ENCODE data around the gene SPCS3.
"Not testable (repeated sequence)": the region's sequence is repeated elsewhere in the genome, so short reads cannot be mapped to it uniquely, and the experiment has no call there.

SPCS3 gene

GRCh38 chr4:176291748-176292147 is 28.0 kb upstream of the SPCS3 start:
- Histone ChIP-seq H3K27me3 (replicated peaks in 2 of 5; ENCODE audit: control insufficient read depth in 4 of 5, insufficient read depth in 5 of 5, low read length in 4 of 5) (no peaks in the 10 kb centered on the region), H3K27ac (ENCODE audit: insufficient read depth in 1 of 2, low read depth in 1 of 2, low read length in 2 of 2, poor library complexity in 1 of 2, severe bottlenecking in 2 of 2) (no peak overlapping the region), H3K9me3 (ENCODE audit: control extremely low read depth in 1 of 5, control insufficient read depth in 4 of 5, insufficient read depth in 2 of 5, low read depth in 1 of 5, low read length in 4 of 5) (no peaks in the 10 kb centered on the region), H3K36me3 (ENCODE audit: control insufficient read depth in 4 of 4, insufficient read depth in 4 of 4, low read length in 3 of 4) (no peaks in the 10 kb centered on the region), H3K4me1 (ENCODE audit: control extremely low read depth in 1 of 4, control insufficient read depth in 4 of 4, insufficient read depth in 4 of 4, low read length in 3 of 4) (no peaks in the 10 kb centered on the region), H3K4me3 (ENCODE audit: control insufficient read depth in 1 of 7, extremely low read depth in 1 of 7, insufficient read depth in 4 of 7, low read depth in 2 of 7, low read length in 6 of 7) (no peak overlapping the region)
- CTCF ChIA-PET: interaction anchor here (1.3 kb wide), 1 partner anchor 14 kb away, joined by 5 read pairs; no protein-coding TSS in a partner anchor
- no CpG with 5 or more reads among the region's 3 CpGs for WGBS (ENCODE audit: insufficient coverage)
- POLR2A ChIA-PET: no interaction called here
- no peak for DNase-seq

GRCh38 chr4:176292920-176293319 is 26.8 kb upstream of the SPCS3 start:
- WGBS (ENCODE audit: insufficient coverage): no CpG with 5 or more reads among the region's 1 CpG
- Histone ChIP-seq H3K9me3 (ENCODE audit: control extremely low read depth in 1 of 5, control insufficient read depth in 4 of 5, insufficient read depth in 2 of 5, low read depth in 1 of 5, low read length in 4 of 5) (no peaks in the 10 kb centered on the region), H3K27me3 (replicated peaks in 2 of 5; ENCODE audit: control insufficient read depth in 4 of 5, insufficient read depth in 5 of 5, low read length in 4 of 5) (no peaks in the 10 kb centered on the region), H3K27ac (ENCODE audit: insufficient read depth in 1 of 2, low read depth in 1 of 2, low read length in 2 of 2, poor library complexity in 1 of 2, severe bottlenecking in 2 of 2) (no peak overlapping the region), H3K4me3 (ENCODE audit: control insufficient read depth in 1 of 7, extremely low read depth in 1 of 7, insufficient read depth in 4 of 7, low read depth in 2 of 7, low read length in 6 of 7) (no peak overlapping the region), H3K36me3 (ENCODE audit: control insufficient read depth in 4 of 4, insufficient read depth in 4 of 4, low read length in 3 of 4) (no peaks in the 10 kb centered on the region), H3K4me1 (ENCODE audit: control extremely low read depth in 1 of 4, control insufficient read depth in 4 of 4, insufficient read depth in 4 of 4, low read length in 3 of 4) (no peaks in the 10 kb centered on the region)
- CTCF ChIA-PET: interaction anchor here (1.3 kb wide), 1 partner anchor 15 kb away, joined by 5 read pairs; no protein-coding TSS in a partner anchor
- POLR2A ChIA-PET: no interaction called here
- DNase-seq: no peak

- Histone ChIP-seq H3K9me3 (ENCODE audit: control extremely low read depth in 1 of 5, control insufficient read depth in 4 of 5, insufficient read depth in 2 of 5, low read depth in 1 of 5, low read length in 4 of 5) (no peaks in the 10 kb centered on the region), H3K4me3 (ENCODE audit: control insufficient read depth in 1 of 7, extremely low read depth in 1 of 7, insufficient read depth in 4 of 7, low read depth in 2 of 7, low read length in 6 of 7) (no peak overlapping the region), H3K27me3 (replicated peaks in 2 of 5; ENCODE audit: control insufficient read depth in 4 of 5, insufficient read depth in 5 of 5, low read length in 4 of 5) (no peaks in the 10 kb centered on the region), H3K27ac (ENCODE audit: insufficient read depth in 1 of 2, low read depth in 1 of 2, low read length in 2 of 2, poor library complexity in 1 of 2, severe bottlenecking in 2 of 2) (no peak overlapping the region), H3K36me3 (ENCODE audit: control insufficient read depth in 4 of 4, insufficient read depth in 4 of 4, low read length in 3 of 4) (no peaks in the 10 kb centered on the region), H3K4me1 (ENCODE audit: control extremely low read depth in 1 of 4, control insufficient read depth in 4 of 4, insufficient read depth in 4 of 4, low read length in 3 of 4) (no peaks in the 10 kb centered on the region)
- DNase-seq: no peak
- ChIA-PET POLR2A (no interaction called here), CTCF (no interaction called here)
- 80% methylated on average over 1 of the region's 1 CpG for WGBS (ENCODE audit: insufficient coverage)
Observed at GRCh38 chr4:176293660-176294059, 26.1 kb upstream of the SPCS3 start.

DNA sequence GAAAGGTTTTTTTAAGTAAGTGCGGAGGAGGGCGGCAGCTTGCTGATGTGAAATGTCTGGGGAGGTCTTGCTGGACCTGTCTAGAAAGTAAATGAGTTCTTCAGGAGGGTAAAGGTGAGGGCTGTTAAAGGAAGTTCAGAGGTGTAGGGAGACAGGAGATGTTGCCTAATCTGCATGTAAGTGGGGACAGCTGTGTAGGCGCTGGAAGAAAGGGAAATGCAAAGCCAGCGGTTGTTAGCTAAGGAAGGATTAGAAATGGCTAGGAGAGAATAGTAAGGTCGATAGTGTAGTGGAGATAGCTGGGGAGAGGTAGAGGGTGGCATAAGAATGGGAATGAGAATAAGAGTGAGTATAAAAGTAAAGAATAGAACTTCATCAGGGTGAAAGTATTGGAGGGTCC is 23.9 kb upstream of the SPCS3 start:
- H3K4me3 ChIP-seq (ENCODE audit: control insufficient read depth in 1 of 7, extremely low read depth in 1 of 7, insufficient read depth in 4 of 7, low read depth in 2 of 7, low read length in 6 of 7); H3K36me3 ChIP-seq (ENCODE audit: control insufficient read depth in 4 of 4, insufficient read depth in 4 of 4, low read length in 3 of 4); H3K27ac ChIP-seq (ENCODE audit: insufficient read depth in 1 of 2, low read depth in 1 of 2, low read length in 2 of 2, poor library complexity in 1 of 2, severe bottlenecking in 2 of 2); H3K9me3 ChIP-seq (ENCODE audit: control extremely low read depth in 1 of 5, control insufficient read depth in 4 of 5, insufficient read depth in 2 of 5, low read depth in 1 of 5, low read length in 4 of 5); DNase-seq; H3K4me1 ChIP-seq (ENCODE audit: control extremely low read depth in 1 of 4, control insufficient read depth in 4 of 4, insufficient read depth in 4 of 4, low read length in 3 of 4); POLR2A ChIA-PET; H3K27me3 ChIP-seq (replicated peaks in 2 of 5; ENCODE audit: control insufficient read depth in 4 of 5, insufficient read depth in 5 of 5, low read length in 4 of 5): not testable (repeated sequence)
- CTCF ChIA-PET: interaction anchor here (1.1 kb wide), 1 partner anchor 27 kb away, joined by 3 read pairs; the partner anchor contains the start of gene ASB5
- 92% methylated on average over 2 of the region's 5 CpGs for WGBS (ENCODE audit: insufficient coverage)

DNA sequence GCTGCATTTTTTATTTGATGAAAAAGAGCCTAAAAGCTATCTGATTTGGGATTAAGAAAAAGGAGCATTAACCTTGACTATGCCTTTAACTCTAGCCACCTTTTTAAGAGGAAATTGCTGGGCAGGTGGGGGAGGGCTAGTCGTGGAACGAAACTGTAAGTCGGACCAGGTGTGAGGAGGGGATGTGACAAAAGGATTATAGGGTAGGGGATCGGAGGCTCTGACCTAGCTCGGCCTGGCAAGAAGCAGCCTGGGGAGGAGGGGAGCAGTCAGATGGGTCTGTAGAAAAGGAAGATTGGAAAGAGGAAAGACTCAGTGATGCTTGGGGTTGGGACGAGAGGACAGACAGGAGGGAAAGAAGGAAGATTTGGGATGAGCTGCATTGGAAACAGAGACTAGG is 21.1 kb upstream of the SPCS3 start:
- ChIA-PET POLR2A (no interaction called here), CTCF (no interaction called here)
- Histone ChIP-seq H3K4me1 (ENCODE audit: control extremely low read depth in 1 of 4, control insufficient read depth in 4 of 4, insufficient read depth in 4 of 4, low read length in 3 of 4) (no peaks in the 10 kb centered on the region), H3K27ac (ENCODE audit: insufficient read depth in 1 of 2, low read depth in 1 of 2, low read length in 2 of 2, poor library complexity in 1 of 2, severe bottlenecking in 2 of 2) (no peak overlapping the region), H3K27me3 (replicated peaks in 2 of 5; ENCODE audit: control insufficient read depth in 4 of 5, insufficient read depth in 5 of 5, low read length in 4 of 5) (peaks cover 0 to 2% (median 0%) of the 10 kb centered on the region in 5 experiments), H3K36me3 (ENCODE audit: control insufficient read depth in 4 of 4, insufficient read depth in 4 of 4, low read length in 3 of 4) (no peaks in the 10 kb centered on the region), H3K9me3 (ENCODE audit: control extremely low read depth in 1 of 5, control insufficient read depth in 4 of 5, insufficient read depth in 2 of 5, low read depth in 1 of 5, low read length in 4 of 5) (no peaks in the 10 kb centered on the region), H3K4me3 (ENCODE audit: control insufficient read depth in 1 of 7, extremely low read depth in 1 of 7, insufficient read depth in 4 of 7, low read depth in 2 of 7, low read length in 6 of 7) (no peak overlapping the region)
- no peak for DNase-seq
- 85% methylated on average over 6 of the region's 6 CpGs for WGBS (ENCODE audit: insufficient coverage)

DNA sequence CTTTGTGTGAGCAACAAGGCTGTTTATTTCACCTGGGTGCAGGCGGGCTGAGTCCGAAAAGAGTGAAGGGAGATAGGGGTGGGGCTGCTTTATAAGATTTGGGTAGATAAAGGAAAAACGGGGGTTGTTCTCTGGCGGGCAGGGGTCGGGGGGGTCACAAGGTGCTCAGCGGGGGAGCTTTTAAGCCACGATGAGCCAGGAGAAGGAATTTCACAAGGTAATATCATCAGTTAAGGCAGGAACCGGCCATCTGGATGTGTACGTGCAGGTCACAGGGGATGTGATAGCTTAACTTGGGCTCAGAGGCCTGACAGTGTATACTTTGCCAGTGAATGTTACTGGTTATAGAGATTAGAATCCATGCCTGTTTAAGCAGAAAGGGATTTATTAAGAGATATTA is 19.7 kb upstream of the SPCS3 start:
- POLR2A ChIA-PET: no interaction called here

GRCh38 chr4:176300565-176300964 is 19.2 kb upstream of the SPCS3 start:
- Histone ChIP-seq H3K27ac (ENCODE audit: insufficient read depth in 1 of 2, low read depth in 1 of 2, low read length in 2 of 2, poor library complexity in 1 of 2, severe bottlenecking in 2 of 2) (no peak overlapping the region), H3K9me3 (ENCODE audit: control extremely low read depth in 1 of 5, control insufficient read depth in 4 of 5, insufficient read depth in 2 of 5, low read depth in 1 of 5, low read length in 4 of 5) (no peaks in the 10 kb centered on the region), H3K4me1 (ENCODE audit: control extremely low read depth in 1 of 4, control insufficient read depth in 4 of 4, insufficient read depth in 4 of 4, low read length in 3 of 4) (no peaks in the 10 kb centered on the region), H3K27me3 (replicated peaks in 2 of 5; ENCODE audit: control insufficient read depth in 4 of 5, insufficient read depth in 5 of 5, low read length in 4 of 5) (peaks cover 0 to 2% (median 0%) of the 10 kb centered on the region in 5 experiments), H3K36me3 (ENCODE audit: control insufficient read depth in 4 of 4, insufficient read depth in 4 of 4, low read length in 3 of 4) (no peaks in the 10 kb centered on the region), H3K4me3 (ENCODE audit: control insufficient read depth in 1 of 7, extremely low read depth in 1 of 7, insufficient read depth in 4 of 7, low read depth in 2 of 7, low read length in 6 of 7) (no peak overlapping the region)
- ChIA-PET CTCF (no interaction called here), POLR2A (no interaction called here)
- DNase-seq: no peak

More for the DNA sequence above, 19.7 kb upstream of the SPCS3 start:
- DNase-seq: no peak
- no peaks in the 10 kb centered on the region for H3K9me3 ChIP-seq (ENCODE audit: control extremely low read depth in 1 of 5, control insufficient read depth in 4 of 5, insufficient read depth in 2 of 5, low read depth in 1 of 5, low read length in 4 of 5)
- H3K27ac ChIP-seq (ENCODE audit: insufficient read depth in 1 of 2, low read depth in 1 of 2, low read length in 2 of 2, poor library complexity in 1 of 2, severe bottlenecking in 2 of 2): no peak overlapping the region
- H3K27me3 ChIP-seq (replicated peaks in 2 of 5; ENCODE audit: control insufficient read depth in 4 of 5, insufficient read depth in 5 of 5, low read length in 4 of 5): peaks cover 0 to 2% (median 0%) of the 10 kb centered on the region in 5 experiments
- 100% methylated on average over 6 of the region's 9 CpGs for WGBS (ENCODE audit: insufficient coverage)
- no peak overlapping the region for H3K4me3 ChIP-seq (ENCODE audit: control insufficient read depth in 1 of 7, extremely low read depth in 1 of 7, insufficient read depth in 4 of 7, low read depth in 2 of 7, low read length in 6 of 7)
- H3K36me3 ChIP-seq (ENCODE audit: control insufficient read depth in 4 of 4, insufficient read depth in 4 of 4, low read length in 3 of 4): no peaks in the 10 kb centered on the region
- H3K4me1 ChIP-seq (ENCODE audit: control extremely low read depth in 1 of 4, control insufficient read depth in 4 of 4, insufficient read depth in 4 of 4, low read length in 3 of 4): no peaks in the 10 kb centered on the region
- CTCF ChIA-PET: no interaction called here
